Upper lobe of left lung (tissue), 6 donors: ENCODE results near the gene EFCAB5. TPM values are rescaled to one million over a fixed set of nuclear protein-coding genes. Genes with fewer than 3 reads are reported as not detected.

Source experiments
- ATAC-seq, 2 donors: fragments of 200-7000 bp; cut with Tn5 transposase; one replicate each; pipeline ENCODE4 v1.9.1; 2022; ENCODE audit warnings: mild to moderate bottlenecking in 2 of 2, moderate library complexity in 2 of 2; ENCODE audit not compliant: low FRiP score in 2 of 2
- DNase-seq, 2 donors: peaks; one replicate each; pipeline ENCODE4 v3.0.0-alpha.2; 2019 to 2020
- H3K27ac ChIP-seq, 4 donors: fragments of 200-600 bp; sonication (generic); one replicate each; pipeline ENCODE4 v1.5.1; 2016 to 2019
- H3K27me3 ChIP-seq, 4 donors: fragments of 200-600 bp; sonication (generic); one replicate each; pipeline ENCODE4 v1.5.1; 2017 to 2019
- H3K36me3 ChIP-seq, 4 donors: fragments of 200-600 bp; sonication (generic); one replicate each; pipeline ENCODE4 v1.5.1; 2016 to 2019
- H3K4me1 ChIP-seq, 4 donors: fragments of 200-600 bp; sonication (generic); one replicate each; pipeline ENCODE4 v1.5.1; 2018 to 2019
- H3K4me3 ChIP-seq, 4 donors: fragments of 200-600 bp; sonication (generic); one replicate each; pipeline ENCODE4 v1.5.1; 2017 to 2019; ENCODE audit warnings: mild to moderate bottlenecking in 2 of 4, moderate library complexity in 1 of 4
- H3K9me3 ChIP-seq, 4 donors: fragments of 200-600 bp; sonication (generic); one replicate each; pipeline ENCODE4 v1.5.1; 2018 to 2019
- CTCF ChIP-seq, 6 experiments: fragments of 450-650 bp in 4 of 6; fragments of 200-600 bp in 2 of 6; sonication (generic) in 2 of 6; IDR thresholded peaks; one replicate each; pipeline ENCODE4 v1.5.1; 2016 to 2019; ENCODE audit warnings: antibody characterized with exemption in 6 of 6
- EP300 ChIP-seq, 4 donors: sonication (generic); formaldehyde crosslinking; IDR thresholded peaks; one replicate each; pipeline ENCODE4 v1.5.1; 2017; ENCODE audit warnings: antibody characterized with exemption in 4 of 4, control low read depth in 2 of 4
- POLR2A ChIP-seq, 4 donors: fragments of 450-650 bp; IDR thresholded peaks; one replicate each; pipeline ENCODE4 v1.5.1; 2016 to 2017; ENCODE audit warnings: antibody characterized with exemption in 4 of 4, mild to moderate bottlenecking in 2 of 4
- POLR2AphosphoS5 ChIP-seq, 2 donors: sonication (generic); formaldehyde crosslinking; IDR thresholded peaks; one replicate each; pipeline ENCODE4 v1.5.1; 2017; ENCODE audit warnings: antibody characterized with exemption in 2 of 2
- WGBS, 2 donors: methylation state at CpG; one replicate each; pipeline ENCODE4 v1.1.5; 2017 to 2018; 5-methylcytosine and 5-hydroxymethylcytosine counted together
- total RNA-seq, 6 donors: library from RNA; depleted of rRNA in 4 of 6; stranded (reverse); fragments of >200 nt in 4 of 6; gene quantifications; one replicate each; pipeline versions ENCODE4 v1.1.0 to v1.2.1, GENCODE V29; 2016 to 2021
- donor health status: DM: no; HTN: no; CAD: no; lungs with moderate emphysema.
- donor health status: DM: no; HTN: yes; CAD: no; lungs with severe emphysema.

Gene EFCAB5
- total RNA-seq, 6 donors from 2014 or later = 0.22 to 7.3 (median 1.0) TPM

GRCh38 chr17:29996458-29996857 is 55.0 kb downstream of the EFCAB5 start:
- ATAC-seq (no peak), DNase-seq (no peak)
- H3K36me3 ChIP-seq = no peaks in the 10 kb centered on the region
- no peak overlapping the region for H3K27ac ChIP-seq
- no peak for TF ChIP-seq POLR2AphosphoS5 (IDR thresholded peaks at IDR 0.05)
- no peak for TF ChIP-seq POLR2A (IDR thresholded peaks at IDR 0.05)
- TF ChIP-seq EP300 (IDR thresholded peaks at IDR 0.05) = no peak
- TF ChIP-seq CTCF (IDR thresholded peaks at IDR 0.05) = no peak
- no peaks in the 10 kb centered on the region for H3K27me3 ChIP-seq
- H3K4me1 ChIP-seq = no peaks in the 10 kb centered on the region
- no peaks in the 10 kb centered on the region for H3K9me3 ChIP-seq
- WGBS, 2 donors = 91 to 97% methylated on average over 3 of the region's 3 CpGs
- H3K4me3 ChIP-seq = no peak overlapping the region

- ATAC-seq (no peak), DNase-seq (no peak)
- H3K4me1 ChIP-seq = no peaks in the 10 kb centered on the region
- no peaks in the 10 kb centered on the region for H3K36me3 ChIP-seq
- H3K4me3 ChIP-seq = no peak overlapping the region
- H3K27ac ChIP-seq = no peak overlapping the region
- no peaks in the 10 kb centered on the region for H3K27me3 ChIP-seq
- 58 to 66% methylated on average over 3 of the region's 3 CpGs for WGBS, 2 donors
- no peak for TF ChIP-seq EP300 (IDR thresholded peaks at IDR 0.05)
- no peak for TF ChIP-seq POLR2A (IDR thresholded peaks at IDR 0.05)
- TF ChIP-seq POLR2AphosphoS5 (IDR thresholded peaks at IDR 0.05) = no peak
- TF ChIP-seq CTCF (IDR thresholded peaks at IDR 0.05) = no peak
- no peaks in the 10 kb centered on the region for H3K9me3 ChIP-seq
These were observed 58.7 kb downstream of the EFCAB5 start for GRCh38 chr17:30000001-30000754.

GRCh38 chr17:30000755-30001257 is 59.4 kb downstream of the EFCAB5 start:
- no peak for DNase-seq
- Histone ChIP-seq H3K9me3 (no peaks in the 10 kb centered on the region), H3K4me1 (no peaks in the 10 kb centered on the region), H3K4me3 (no peak overlapping the region), H3K36me3 (no peaks in the 10 kb centered on the region), H3K27ac (no peak overlapping the region), H3K27me3 (no peaks in the 10 kb centered on the region)
- 66 to 70% methylated on average over 2 of the region's 2 CpGs for WGBS, 2 donors
- TF ChIP-seq POLR2A (IDR thresholded peaks at IDR 0.05) (no peak), POLR2AphosphoS5 (IDR thresholded peaks at IDR 0.05) (no peak), EP300 (IDR thresholded peaks at IDR 0.05) (no peak), CTCF (IDR thresholded peaks at IDR 0.05) (no peak)
- ATAC-seq = no peak

- ATAC-seq (no peak), DNase-seq (no peak)
- TF ChIP-seq POLR2A (IDR thresholded peaks at IDR 0.05) = no peak
- no peak for TF ChIP-seq EP300 (IDR thresholded peaks at IDR 0.05)
- TF ChIP-seq POLR2AphosphoS5 (IDR thresholded peaks at IDR 0.05) = no peak
- no peak for TF ChIP-seq CTCF (IDR thresholded peaks at IDR 0.05)
- Histone ChIP-seq H3K4me3 (no peak overlapping the region), H3K9me3 (no peaks in the 10 kb centered on the region), H3K36me3 (no peaks in the 10 kb centered on the region), H3K27me3 (no peaks in the 10 kb centered on the region), H3K27ac (no peak overlapping the region), H3K4me1 (no peaks in the 10 kb centered on the region)
These were observed 60.7 kb downstream of the EFCAB5 start for GRCh38 chr17:30002088-30002487.
